KMS-11 (cell line): ENCODE measurements around the gene TP63.

Experiments
- H2AFZ ChIP-seq: fragments of 200-600 bp; sonication (generic); 2 replicates; pipeline ENCODE4 v1.6.1; 2016; ENCODE audit warnings: antibody characterized with exemption, mixed run types, low read depth
- H3K27ac ChIP-seq: fragments of 200-600 bp; sonication (generic); 2 replicates; pipeline ENCODE4 v1.6.1; 2016; ENCODE audit warnings: mild to moderate bottlenecking, mixed run types
- H3K27me3 ChIP-seq: fragments of 200-600 bp; sonication (generic); 2 replicates; pipeline ENCODE4 v1.6.1; 2017; ENCODE audit warnings: mild to moderate bottlenecking, low read depth, mixed run types, moderate library complexity; ENCODE audit not compliant: insufficient read depth
- H3K36me3 ChIP-seq: fragments of 200-600 bp; sonication (generic); 2 replicates; pipeline ENCODE4 v1.6.1; 2017; ENCODE audit warnings: mild to moderate bottlenecking, mixed run types; ENCODE audit not compliant: insufficient read depth
- H3K4me1 ChIP-seq: fragments of 200-600 bp; sonication (generic); 2 replicates; pipeline ENCODE4 v1.6.1; 2016; ENCODE audit warnings: mild to moderate bottlenecking, low read depth, mixed run types; ENCODE audit not compliant: poor library complexity, severe bottlenecking
- H3K4me2 ChIP-seq: fragments of 200-600 bp; sonication (generic); 2 replicates; pipeline ENCODE4 v1.7.0; 2016; ENCODE audit warnings: mild to moderate bottlenecking, mixed run types
- H3K4me3 ChIP-seq: fragments of 200-600 bp; sonication (generic); IDR thresholded peaks from 2 replicates; pipeline ENCODE4 v1.6.1; 2017; ENCODE audit warnings: low read depth, low read length, mixed read lengths; ENCODE audit not compliant: insufficient read depth
- H3K79me2 ChIP-seq: fragments of 200-600 bp; sonication (generic); 2 replicates; pipeline ENCODE4 v1.6.1; 2016; ENCODE audit warnings: low read depth, mixed run types; ENCODE audit not compliant: insufficient read depth
- H3K9ac ChIP-seq: fragments of 200-600 bp; sonication (generic); 2 replicates; pipeline ENCODE4 v1.6.1; 2016; ENCODE audit warnings: mild to moderate bottlenecking, mixed run types
- H4K20me1 ChIP-seq: fragments of 200-600 bp; sonication (generic); 2 replicates; pipeline ENCODE4 v1.6.1; 2016; ENCODE audit warnings: mild to moderate bottlenecking, mixed run types; ENCODE audit not compliant: insufficient read depth
- TF ChIP-seq, protein P1 (sequence below): fragments of 200-600 bp; sonication (generic); conservative IDR thresholded peaks from 2 replicates; pipeline ENCODE4 v1.6.1; 2017; ENCODE audit warnings: low read depth, mild to moderate bottlenecking, antibody characterized with exemption, low read length, moderate library complexity, mixed read lengths

Gene TP63

DNA sequence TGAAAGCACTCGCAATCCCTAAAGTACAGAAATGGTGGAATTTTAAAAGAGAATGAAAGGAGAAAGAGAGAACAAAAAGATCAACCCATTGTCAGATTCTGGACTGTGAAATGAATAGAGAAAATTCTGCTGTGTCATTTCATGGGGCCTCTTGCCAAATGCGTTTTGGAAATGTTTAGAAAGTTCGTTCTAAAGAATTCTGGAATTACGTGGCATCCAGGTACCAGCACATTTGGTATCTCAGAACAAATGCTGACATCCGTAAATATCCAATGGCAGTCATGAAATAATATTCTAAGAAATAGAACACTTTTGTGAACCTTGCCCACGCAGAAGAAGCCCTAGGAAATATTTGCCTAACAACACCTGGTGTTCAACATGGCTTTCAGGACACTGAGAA, 270.3 kb downstream of the TP63 start:
- Histone ChIP-seq H3K9ac (no peak overlapping the region), H3K4me2 (no peak overlapping the region), H3K4me3 (no peak overlapping the region), H3K4me1 (no peaks in the 10 kb centered on the region), H3K79me2 (no peaks in the 10 kb centered on the region), H3K36me3 (no peaks in the 10 kb centered on the region), H2AFZ (no peak overlapping the region), H3K27ac (no peak overlapping the region), H4K20me1 (no peaks in the 10 kb centered on the region), H3K27me3 (no peaks in the 10 kb centered on the region)
- TF ChIP-seq, protein P1, sequence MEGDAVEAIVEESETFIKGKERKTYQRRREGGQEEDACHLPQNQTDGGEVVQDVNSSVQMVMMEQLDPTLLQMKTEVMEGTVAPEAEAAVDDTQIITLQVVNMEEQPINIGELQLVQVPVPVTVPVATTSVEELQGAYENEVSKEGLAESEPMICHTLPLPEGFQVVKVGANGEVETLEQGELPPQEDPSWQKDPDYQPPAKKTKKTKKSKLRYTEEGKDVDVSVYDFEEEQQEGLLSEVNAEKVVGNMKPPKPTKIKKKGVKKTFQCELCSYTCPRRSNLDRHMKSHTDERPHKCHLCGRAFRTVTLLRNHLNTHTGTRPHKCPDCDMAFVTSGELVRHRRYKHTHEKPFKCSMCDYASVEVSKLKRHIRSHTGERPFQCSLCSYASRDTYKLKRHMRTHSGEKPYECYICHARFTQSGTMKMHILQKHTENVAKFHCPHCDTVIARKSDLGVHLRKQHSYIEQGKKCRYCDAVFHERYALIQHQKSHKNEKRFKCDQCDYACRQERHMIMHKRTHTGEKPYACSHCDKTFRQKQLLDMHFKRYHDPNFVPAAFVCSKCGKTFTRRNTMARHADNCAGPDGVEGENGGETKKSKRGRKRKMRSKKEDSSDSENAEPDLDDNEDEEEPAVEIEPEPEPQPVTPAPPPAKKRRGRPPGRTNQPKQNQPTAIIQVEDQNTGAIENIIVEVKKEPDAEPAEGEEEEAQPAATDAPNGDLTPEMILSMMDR = no peak

DNA sequence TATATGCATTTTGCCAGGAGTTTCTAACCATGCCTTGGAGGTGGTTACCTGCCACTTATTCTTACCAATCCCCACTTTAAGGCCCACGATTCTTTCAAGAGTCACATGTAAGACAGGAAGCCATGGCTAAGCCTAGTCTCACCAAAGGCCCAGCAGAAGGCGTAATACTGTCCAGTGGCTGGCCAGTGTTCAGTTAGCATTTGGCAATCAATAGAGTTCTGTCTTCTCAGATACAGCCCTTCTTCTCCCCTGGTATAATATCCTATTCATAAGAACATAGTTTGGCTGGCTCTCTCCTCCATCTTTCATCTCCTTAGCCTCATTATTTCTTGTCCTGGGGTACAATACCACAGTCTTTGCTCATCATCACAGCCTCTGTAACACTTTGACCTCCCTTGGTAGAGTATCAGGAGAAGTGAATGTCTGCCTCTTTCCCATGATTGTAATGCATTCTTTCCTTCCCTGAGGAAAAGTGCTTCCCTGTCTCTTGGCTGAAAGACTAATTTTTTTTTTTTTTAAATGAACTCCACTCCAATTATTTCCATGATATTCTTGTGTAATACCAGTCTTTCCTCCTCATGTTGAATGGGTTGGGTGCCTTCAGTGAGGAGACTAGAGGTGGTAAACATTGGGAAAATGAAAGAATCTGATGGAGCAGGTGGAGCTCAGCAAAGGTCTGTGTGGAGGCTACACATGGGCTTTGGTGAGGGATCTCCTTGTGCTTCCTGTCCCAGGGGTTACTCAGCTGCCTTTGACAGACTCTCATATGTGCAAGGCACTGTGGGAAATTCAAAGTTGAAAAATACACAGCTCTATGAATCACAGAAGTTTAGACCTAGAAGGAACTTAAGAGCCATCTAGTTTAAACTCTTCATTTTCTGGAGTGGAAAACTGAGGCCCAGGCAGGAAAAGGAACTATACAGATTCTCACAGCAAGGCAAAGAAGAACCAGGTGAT, 271.3 kb downstream of the TP63 start:
- Histone ChIP-seq H4K20me1 (no peaks in the 10 kb centered on the region), H2AFZ (no peak overlapping the region), H3K9ac (no peak overlapping the region), H3K4me2 (no peak overlapping the region), H3K4me1 (no peaks in the 10 kb centered on the region), H3K36me3 (no peaks in the 10 kb centered on the region), H3K27ac (no peak overlapping the region), H3K79me2 (no peaks in the 10 kb centered on the region), H3K4me3 (no peak overlapping the region), H3K27me3 (no peaks in the 10 kb centered on the region)
- TF ChIP-seq, protein P1 = no peak

DNA sequence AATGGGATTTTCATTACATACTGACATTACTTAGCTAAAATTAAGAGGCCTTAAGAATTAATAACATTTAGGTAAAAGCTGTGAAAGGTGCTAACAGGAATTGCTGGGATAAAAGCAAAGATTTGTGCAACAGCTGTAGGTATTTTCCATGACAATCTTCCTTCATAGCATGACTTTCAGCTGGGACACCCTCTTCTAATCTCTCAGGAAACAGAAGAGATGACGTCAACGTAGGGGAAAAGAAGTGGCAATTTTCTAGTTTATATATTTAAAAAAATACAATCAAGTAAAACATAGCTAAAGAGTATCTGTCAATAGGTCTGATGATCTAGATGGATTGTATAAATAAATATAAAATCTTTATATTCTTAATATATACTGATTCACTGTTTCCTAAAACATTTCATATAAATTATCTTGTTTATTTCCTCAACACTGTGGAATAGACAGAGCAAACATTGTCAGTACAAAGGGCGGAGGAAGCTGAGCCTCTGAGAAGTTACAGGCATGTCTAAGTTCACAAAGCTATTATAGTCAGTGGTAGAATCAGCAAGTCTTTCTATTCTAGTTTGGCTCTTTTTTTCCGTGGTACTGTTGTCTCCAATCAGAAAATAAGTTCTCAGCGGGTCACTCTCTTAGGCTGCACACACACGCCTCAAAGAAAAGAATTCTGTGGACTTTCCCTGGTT, 272.5 kb downstream of the TP63 start:
- Histone ChIP-seq H3K79me2 (no peaks in the 10 kb centered on the region), H4K20me1 (no peaks in the 10 kb centered on the region), H3K9ac (no peak overlapping the region), H3K27me3 (no peaks in the 10 kb centered on the region), H3K36me3 (no peaks in the 10 kb centered on the region), H3K4me2 (no peak overlapping the region), H3K27ac (no peak overlapping the region), H2AFZ (0 out of 2 replicates have a peak overlapping the region, but pooled peaks have one; percentile 16), H3K4me3 (no peak overlapping the region), H3K4me1 (no peaks in the 10 kb centered on the region)
- TF ChIP-seq, protein P1 = no peak

DNA sequence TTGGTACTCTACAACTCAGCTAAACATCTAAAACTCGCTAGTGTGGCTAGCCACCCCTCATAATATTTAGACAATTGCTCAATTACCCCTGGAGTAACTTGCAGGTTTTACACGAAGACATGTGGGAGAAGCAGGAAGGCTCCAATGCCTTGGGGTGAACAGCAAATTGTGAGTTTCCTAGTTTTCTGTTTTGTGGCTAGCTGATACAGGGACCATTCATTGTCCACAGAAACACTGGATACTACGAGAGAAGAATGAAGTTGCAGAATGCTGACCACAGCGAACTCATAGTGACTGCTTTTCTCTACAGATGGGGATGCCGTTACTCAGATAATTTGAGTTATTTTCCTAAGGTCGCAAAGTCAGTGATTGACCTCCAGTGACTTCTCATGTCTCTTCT, 276.6 kb downstream of the TP63 start:
- H3K79me2 ChIP-seq = no peaks in the 10 kb centered on the region
- no peaks in the 10 kb centered on the region for H3K36me3 ChIP-seq
- H3K4me2 ChIP-seq = no peak overlapping the region
- H3K4me3 ChIP-seq = no peak overlapping the region
- H3K27ac ChIP-seq = no peak overlapping the region
- no peak overlapping the region for H3K9ac ChIP-seq
- H4K20me1 ChIP-seq = no peaks in the 10 kb centered on the region
- no peaks in the 10 kb centered on the region for H3K27me3 ChIP-seq
- H3K4me1 ChIP-seq = no peaks in the 10 kb centered on the region
- TF ChIP-seq, protein P1 = no peak
- H2AFZ ChIP-seq = no peak overlapping the region
